Measurements from ENCODE around the gene SCFD2.

DNA sequence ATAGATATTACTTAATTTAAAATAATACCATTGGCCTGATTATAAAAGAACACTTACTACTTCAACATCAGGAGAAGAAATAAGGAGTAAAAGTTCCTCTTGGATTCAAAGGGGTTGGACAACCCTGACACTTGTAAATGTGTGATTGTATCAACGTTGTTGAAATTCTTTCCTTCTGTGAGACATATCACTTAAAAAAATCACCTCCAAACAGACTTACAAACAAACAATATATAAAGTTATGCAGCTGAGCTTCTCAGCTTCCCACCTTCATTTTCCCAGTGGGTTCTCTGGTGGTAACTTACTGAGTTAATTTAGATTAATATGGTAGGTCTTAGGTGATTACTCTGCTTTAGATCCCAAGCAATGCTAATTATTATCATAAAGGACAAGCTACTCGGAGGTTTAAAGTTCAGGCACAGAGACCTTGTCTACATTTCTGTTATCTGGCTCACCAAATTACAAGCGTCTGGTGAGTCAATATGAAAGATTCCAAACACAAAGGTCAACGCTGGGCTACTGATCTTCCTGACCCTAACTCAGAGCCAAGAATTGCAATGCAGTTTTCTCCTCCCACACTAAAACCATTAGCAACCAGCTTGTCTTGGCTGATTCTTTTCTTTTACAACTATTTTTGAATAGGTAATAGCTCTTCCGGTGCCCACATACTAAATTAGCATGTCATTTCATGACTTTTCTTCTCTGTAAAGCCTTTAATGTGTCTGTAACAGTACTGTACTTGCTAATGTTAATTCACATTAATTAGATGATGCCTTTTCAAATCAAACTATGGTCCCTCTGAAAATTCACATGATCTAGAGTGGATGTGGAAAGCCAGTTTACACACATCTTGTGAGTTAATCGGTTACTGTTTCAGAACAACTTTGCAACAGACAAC is 346.1 kb downstream of the SCFD2 start:
- TF ChIP-seq, protein P1, sequence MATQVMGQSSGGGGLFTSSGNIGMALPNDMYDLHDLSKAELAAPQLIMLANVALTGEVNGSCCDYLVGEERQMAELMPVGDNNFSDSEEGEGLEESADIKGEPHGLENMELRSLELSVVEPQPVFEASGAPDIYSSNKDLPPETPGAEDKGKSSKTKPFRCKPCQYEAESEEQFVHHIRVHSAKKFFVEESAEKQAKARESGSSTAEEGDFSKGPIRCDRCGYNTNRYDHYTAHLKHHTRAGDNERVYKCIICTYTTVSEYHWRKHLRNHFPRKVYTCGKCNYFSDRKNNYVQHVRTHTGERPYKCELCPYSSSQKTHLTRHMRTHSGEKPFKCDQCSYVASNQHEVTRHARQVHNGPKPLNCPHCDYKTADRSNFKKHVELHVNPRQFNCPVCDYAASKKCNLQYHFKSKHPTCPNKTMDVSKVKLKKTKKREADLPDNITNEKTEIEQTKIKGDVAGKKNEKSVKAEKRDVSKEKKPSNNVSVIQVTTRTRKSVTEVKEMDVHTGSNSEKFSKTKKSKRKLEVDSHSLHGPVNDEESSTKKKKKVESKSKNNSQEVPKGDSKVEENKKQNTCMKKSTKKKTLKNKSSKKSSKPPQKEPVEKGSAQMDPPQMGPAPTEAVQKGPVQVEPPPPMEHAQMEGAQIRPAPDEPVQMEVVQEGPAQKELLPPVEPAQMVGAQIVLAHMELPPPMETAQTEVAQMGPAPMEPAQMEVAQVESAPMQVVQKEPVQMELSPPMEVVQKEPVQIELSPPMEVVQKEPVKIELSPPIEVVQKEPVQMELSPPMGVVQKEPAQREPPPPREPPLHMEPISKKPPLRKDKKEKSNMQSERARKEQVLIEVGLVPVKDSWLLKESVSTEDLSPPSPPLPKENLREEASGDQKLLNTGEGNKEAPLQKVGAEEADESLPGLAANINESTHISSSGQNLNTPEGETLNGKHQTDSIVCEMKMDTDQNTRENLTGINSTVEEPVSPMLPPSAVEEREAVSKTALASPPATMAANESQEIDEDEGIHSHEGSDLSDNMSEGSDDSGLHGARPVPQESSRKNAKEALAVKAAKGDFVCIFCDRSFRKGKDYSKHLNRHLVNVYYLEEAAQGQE (IDR thresholded peaks at IDR 0.05; ENCODE audit: insufficient read depth in 1 of 2, low read depth in 2 of 2, low read length in 2 of 2), result peak in 1 of 2 experiments; percentile 51; a peak in 1 of 4 replicates
- TF ChIP-seq POLR2AphosphoS5 (IDR thresholded peaks at IDR 0.05; ENCODE audit: low read depth, low read length), result no peak
- TF ChIP-seq TAF1 (IDR thresholded peaks at IDR 0.05; ENCODE audit: borderline replicate concordance, insufficient read depth, low read length), result no peak

All from PFSK-1 (cell line).